RWPE2 (cell line): ENCODE results near the gene ADAM30.

ENCODE experiments used
- ATAC-seq: fragments of 200-7000 bp; cut with Tn5 transposase; 3 replicates; pipeline ENCODE4 v1.9.1; 2021; ENCODE audit warnings: low read depth
- DNase-seq: peaks from one replicate; pipeline ENCODE4 v3.0.0-alpha.2; 2020; ENCODE audit warnings: low spot score
- H3K27ac ChIP-seq: fragments of 450-650 bp; 2 replicates; pipeline ENCODE4 v1.5.1; 2017; ENCODE audit warnings: mild to moderate bottlenecking; ENCODE audit not compliant: poor library complexity, severe bottlenecking
- H3K27me3 ChIP-seq: fragments of 250-450 bp; sonication (Bioruptor Pico); 2 replicates; pipeline ENCODE4 v1.5.1; 2021; ENCODE audit warnings: mild to moderate bottlenecking, moderate library complexity; ENCODE audit not compliant: insufficient read depth, poor library complexity, severe bottlenecking
- H3K36me3 ChIP-seq: fragments of 250-450 bp; sonication (Bioruptor Pico); 2 replicates; pipeline ENCODE4 v1.5.1; 2020; ENCODE audit warnings: low read depth, mild to moderate bottlenecking, moderate library complexity
- H3K4me1 ChIP-seq: fragments of 250-450 bp; sonication (Bioruptor Pico); 2 replicates; pipeline ENCODE4 v1.5.1; 2021; ENCODE audit warnings: mild to moderate bottlenecking, moderate library complexity; ENCODE audit not compliant: insufficient read depth, poor library complexity, severe bottlenecking
- H3K4me3 ChIP-seq: fragments of 250-450 bp; sonication (Bioruptor Pico); 2 replicates; pipeline ENCODE4 v1.5.1; 2021; ENCODE audit warnings: mild to moderate bottlenecking, moderate library complexity; ENCODE audit not compliant: severe bottlenecking
- H3K9me3 ChIP-seq: fragments of 250-450 bp; sonication (Bioruptor Pico); 2 replicates; pipeline ENCODE4 v1.5.1; 2021; ENCODE audit warnings: mild to moderate bottlenecking, moderate library complexity; ENCODE audit not compliant: severe bottlenecking
- TF ChIP-seq, protein P1 (sequence below): fragments of 450-650 bp; IDR thresholded peaks from one replicate; pipeline ENCODE4 v1.5.1; 2017; ENCODE audit warnings: mild to moderate bottlenecking, moderate library complexity; ENCODE audit not compliant: poor library complexity, severe bottlenecking

Gene ADAM30

DNA sequence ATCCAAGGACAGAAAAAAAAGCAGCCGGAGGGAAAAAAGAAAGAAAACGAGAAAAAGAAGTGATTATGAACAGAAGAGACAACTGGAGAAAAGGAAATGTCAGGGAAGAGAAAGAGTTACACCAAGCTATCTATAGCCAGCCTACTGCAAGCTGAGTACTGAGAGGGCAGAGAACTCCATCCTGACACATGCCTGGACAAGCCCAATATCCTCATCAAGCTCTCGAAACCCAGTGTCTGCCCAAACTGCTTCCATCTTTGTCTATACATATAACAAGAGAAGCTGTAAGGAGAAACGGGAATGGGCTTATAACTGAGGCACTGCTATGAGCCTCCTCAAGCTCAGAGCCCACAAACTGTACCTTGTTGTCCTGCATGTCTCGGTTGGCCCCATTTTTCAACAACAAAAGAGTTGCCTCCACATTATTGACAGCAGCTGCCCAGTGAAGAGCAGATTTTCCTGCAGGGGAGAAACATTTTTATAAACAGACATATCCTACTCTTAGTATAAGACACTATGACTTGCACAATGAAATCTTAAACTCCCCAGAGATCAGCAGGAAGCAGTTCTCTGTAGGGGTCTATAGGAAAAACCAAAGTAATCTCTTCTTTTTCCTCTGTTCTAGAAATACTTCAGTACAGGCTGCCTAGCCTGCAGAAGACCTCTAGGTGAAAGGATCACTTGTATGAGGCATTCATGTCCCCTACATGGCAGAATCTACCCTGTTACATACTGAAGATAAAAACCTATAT, 21.2 kb upstream of the ADAM30 start:
- H3K4me3 ChIP-seq, result no peak overlapping the region
- H3K9me3 ChIP-seq, result no peaks in the 10 kb centered on the region
- no peak for ATAC-seq
- H3K36me3 ChIP-seq, result peaks cover 75% of the 10 kb centered on the region
- TF ChIP-seq, protein P1, sequence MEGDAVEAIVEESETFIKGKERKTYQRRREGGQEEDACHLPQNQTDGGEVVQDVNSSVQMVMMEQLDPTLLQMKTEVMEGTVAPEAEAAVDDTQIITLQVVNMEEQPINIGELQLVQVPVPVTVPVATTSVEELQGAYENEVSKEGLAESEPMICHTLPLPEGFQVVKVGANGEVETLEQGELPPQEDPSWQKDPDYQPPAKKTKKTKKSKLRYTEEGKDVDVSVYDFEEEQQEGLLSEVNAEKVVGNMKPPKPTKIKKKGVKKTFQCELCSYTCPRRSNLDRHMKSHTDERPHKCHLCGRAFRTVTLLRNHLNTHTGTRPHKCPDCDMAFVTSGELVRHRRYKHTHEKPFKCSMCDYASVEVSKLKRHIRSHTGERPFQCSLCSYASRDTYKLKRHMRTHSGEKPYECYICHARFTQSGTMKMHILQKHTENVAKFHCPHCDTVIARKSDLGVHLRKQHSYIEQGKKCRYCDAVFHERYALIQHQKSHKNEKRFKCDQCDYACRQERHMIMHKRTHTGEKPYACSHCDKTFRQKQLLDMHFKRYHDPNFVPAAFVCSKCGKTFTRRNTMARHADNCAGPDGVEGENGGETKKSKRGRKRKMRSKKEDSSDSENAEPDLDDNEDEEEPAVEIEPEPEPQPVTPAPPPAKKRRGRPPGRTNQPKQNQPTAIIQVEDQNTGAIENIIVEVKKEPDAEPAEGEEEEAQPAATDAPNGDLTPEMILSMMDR, result no peak
- peaks cover 5% of the 10 kb centered on the region for H3K4me1 ChIP-seq
- H3K27me3 ChIP-seq, result no peaks in the 10 kb centered on the region
- H3K27ac ChIP-seq, result no peak overlapping the region
- DNase-seq, result no peak

DNA sequence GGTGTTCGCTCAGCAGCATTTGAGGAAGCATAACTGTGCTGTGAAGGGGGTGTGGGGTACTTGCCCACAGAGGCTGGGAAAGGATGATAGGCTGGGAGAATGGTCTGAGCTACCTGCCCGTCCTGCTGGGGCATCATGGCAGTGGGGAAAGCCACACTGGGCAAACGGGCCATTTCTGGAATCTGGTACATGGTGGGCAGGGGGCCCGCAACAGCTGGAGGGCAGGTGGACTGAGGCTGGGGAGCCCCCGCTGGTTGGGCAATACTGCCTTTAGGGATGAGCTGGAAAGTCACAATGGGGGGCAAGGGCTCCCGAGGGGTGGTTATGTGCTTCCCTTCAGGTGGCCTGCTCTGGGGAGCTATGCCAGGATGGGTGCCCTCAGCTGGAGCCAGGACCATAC, 19.2 kb upstream of the ADAM30 start:
- Histone ChIP-seq H3K4me1 (peaks cover 5% of the 10 kb centered on the region), H3K4me3 (no peak overlapping the region), H3K27ac (no peak overlapping the region), H3K27me3 (no peaks in the 10 kb centered on the region), H3K36me3 (peaks cover 62% of the 10 kb centered on the region), H3K9me3 (no peaks in the 10 kb centered on the region)
- no peak for DNase-seq
- TF ChIP-seq, protein P1, result no peak
- no peak for ATAC-seq

- H3K4me1 ChIP-seq, result peaks cover 5% of the 10 kb centered on the region
- H3K9me3 ChIP-seq, result no peaks in the 10 kb centered on the region
- peaks cover 52% of the 10 kb centered on the region for H3K36me3 ChIP-seq
- ATAC-seq, result no peak
- H3K4me3 ChIP-seq, result no peak overlapping the region
- TF ChIP-seq, protein P1, result no peak
- no peaks in the 10 kb centered on the region for H3K27me3 ChIP-seq
- H3K27ac ChIP-seq, result no peak overlapping the region
- no peak for DNase-seq
Measured at GRCh38 chr1:119914071-119914470, 17.8 kb upstream of the ADAM30 start.

DNA sequence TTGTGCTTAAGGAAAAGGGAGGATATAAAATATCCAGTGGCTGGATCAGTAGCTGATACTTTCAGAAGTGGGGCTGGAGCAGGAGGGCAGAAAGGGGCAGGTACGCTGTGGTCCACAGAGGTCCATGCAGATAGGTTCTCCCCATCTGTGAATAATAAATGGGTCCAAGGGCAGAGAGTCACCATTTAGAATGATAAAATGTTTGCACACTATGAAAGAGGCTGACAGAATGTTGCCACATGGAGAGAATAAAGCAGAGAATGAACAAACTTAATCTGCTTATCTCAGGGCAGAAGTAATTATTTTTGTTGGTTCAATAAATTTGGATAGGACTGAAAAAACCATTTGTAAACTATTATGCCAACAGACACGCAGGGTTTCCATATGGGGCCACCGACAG, 16.6 kb upstream of the ADAM30 start:
- Histone ChIP-seq H3K27ac (no peak overlapping the region), H3K36me3 (peaks cover 42% of the 10 kb centered on the region), H3K9me3 (no peaks in the 10 kb centered on the region), H3K4me1 (peaks cover 5% of the 10 kb centered on the region), H3K27me3 (no peaks in the 10 kb centered on the region), H3K4me3 (no peak overlapping the region)
- TF ChIP-seq, protein P1, result no peak
- DNase-seq, result no peak
- no peak for ATAC-seq

DNA sequence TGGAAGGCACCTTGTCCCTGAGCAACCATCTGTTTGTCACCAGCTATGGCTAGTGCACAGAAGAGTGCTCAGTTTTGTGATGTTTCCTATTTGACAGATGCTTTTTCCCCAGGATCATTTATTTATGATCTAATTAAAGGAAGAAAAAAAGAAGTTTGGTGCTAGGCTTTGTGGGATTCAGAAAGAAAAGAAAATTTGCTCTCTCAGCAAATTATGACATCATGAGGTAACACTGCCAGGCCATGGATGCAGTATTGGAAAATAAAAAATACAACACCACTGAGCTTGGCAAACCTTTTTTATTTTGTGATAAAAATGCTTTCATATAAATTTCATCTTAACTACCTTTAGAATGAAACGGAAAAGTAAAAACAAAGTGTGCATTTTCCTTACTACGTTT, 15.5 kb upstream of the ADAM30 start:
- no peak overlapping the region for H3K27ac ChIP-seq
- no peaks in the 10 kb centered on the region for H3K4me1 ChIP-seq
- no peak overlapping the region for H3K4me3 ChIP-seq
- peaks cover 30% of the 10 kb centered on the region for H3K36me3 ChIP-seq
- TF ChIP-seq, protein P1, result no peak
- ATAC-seq (no peak), DNase-seq (no peak)
- H3K9me3 ChIP-seq, result no peaks in the 10 kb centered on the region
- no peaks in the 10 kb centered on the region for H3K27me3 ChIP-seq
